K562 (cell line): ENCODE results near the gene EML1. TPM values are rescaled to one million over a fixed set of nuclear protein-coding genes. Genes with fewer than 3 reads are reported as not detected.

Experiments used
- ATAC-seq: fragments of 200-7000 bp; cut with Tn5 transposase; 3 replicates; pipeline ENCODE4 v1.9.1; 2020; ENCODE audit warnings: moderate library complexity
- BruUV-seq: library from RNA; stranded (reverse); fragments of 400-500 nt; replicated peaks from 2 replicates; lab custom pipeline; 2021; lab: Mats Ljungman, UMichigan
- CTCF ChIA-PET: fragments of 300-600 bp; formaldehyde crosslinking; extraction: SDS; loops from one replicate; lab custom pipeline; 2021; ENCODE audit warnings: low intra/inter-chr PET ratio; lab: Yijun Ruan, JAX
- POLR2A ChIA-PET: fragments of 300-600, 350-650 bp; sonication (Branson Sonifier 250); formaldehyde crosslinking; extraction: SDS; loops from one replicate; lab custom pipeline; 2021; ENCODE audit warnings: antibody characterized with exemption, inconsistent platforms; lab: Yijun Ruan, JAX
- DNase-seq, 4 experiments: peaks; one replicate each; pipeline versions ENCODE4 v3.0.0 to v3.0.0-alpha.2; 2011 to 2018; ENCODE audit warnings: low spot score in 3 of 4, mixed read lengths in 3 of 4; ENCODE audit errors: extremely low read depth in 1 of 4
- FAIRE-seq: peaks from 2 replicates; lab custom pipeline; 2011; peaks lifted over from hg19 to GRCh38; lab: Jason Lieb, UNC
- H2AFZ ChIP-seq: 2 replicates; pipeline ENCODE4 v1.6.0; 2011; ENCODE audit warnings: low read depth, low read length, control low read depth, inconsistent platforms
- H3K27ac ChIP-seq: fragments of 200-600 bp; 3 replicates; pipeline ENCODE4 v1.8.0; 2011; ENCODE audit warnings: low read depth, mild to moderate bottlenecking, control low read depth, inconsistent platforms, low read length, moderate library complexity, mixed read lengths; ENCODE audit errors: extremely low read depth
- H3K27me3 ChIP-seq, 2 experiments: fragments of 300-600 bp in 1 of 2; 2 replicates in 1 of 2; 3 replicates in 1 of 2; pipeline versions ENCODE4 v1.6.0 to v1.8.0; 2011; ENCODE audit warnings: inconsistent platforms in 2 of 2, low read length in 2 of 2, mild to moderate bottlenecking in 1 of 2, mixed read lengths in 1 of 2, moderate library complexity in 1 of 2; ENCODE audit not compliant: control insufficient read depth in 2 of 2, insufficient read depth in 2 of 2
- H3K36me3 ChIP-seq: fragments of 300-600 bp; 3 replicates; pipeline ENCODE4 v1.8.0; 2011; ENCODE audit warnings: mild to moderate bottlenecking, low read length, inconsistent platforms; ENCODE audit not compliant: control insufficient read depth, insufficient read depth
- H3K4me1 ChIP-seq, 2 experiments: fragments of 200-600 bp in 1 of 2; replicated peaks in 1 of 2; 2 replicates in 1 of 2; 3 replicates in 1 of 2; pipeline versions ENCODE4 v1.5.1 to v1.8.0; 2011; ENCODE audit warnings: inconsistent platforms in 2 of 2, low read length in 2 of 2, mild to moderate bottlenecking in 1 of 2, mixed read lengths in 1 of 2, moderate library complexity in 1 of 2; ENCODE audit not compliant: control insufficient read depth in 2 of 2, insufficient read depth in 2 of 2
- H3K4me2 ChIP-seq: 2 replicates; pipeline ENCODE4 v1.6.1; 2011; ENCODE audit warnings: low read length, control low read depth, inconsistent platforms, mixed read lengths; ENCODE audit not compliant: insufficient read depth
- H3K4me3 ChIP-seq: fragments of 200-600 bp; sonication (generic), shearing (Covaris generic); 2 replicates; pipeline ENCODE4 v1.5.1; 2016; ENCODE audit warnings: control low read depth, inconsistent platforms
- H3K79me2 ChIP-seq: fragments of 200-600 bp; 3 replicates; pipeline ENCODE4 v1.8.0; 2011; ENCODE audit warnings: low read length, inconsistent platforms; ENCODE audit not compliant: control insufficient read depth, insufficient read depth
- H3K9ac ChIP-seq, 2 experiments: 2 replicates each; pipeline versions ENCODE4 v1.6.0 to v1.6.1; 2011; ENCODE audit warnings: low read depth in 2 of 2, low read length in 2 of 2, control low read depth in 1 of 2, inconsistent platforms in 1 of 2, mild to moderate bottlenecking in 1 of 2, mixed read lengths in 1 of 2; ENCODE audit not compliant: insufficient read depth in 1 of 2
- H3K9me1 ChIP-seq: one replicate; pipeline ENCODE4 v1.6.0; 2011; ENCODE audit warnings: inconsistent platforms, mild to moderate bottlenecking, low read length, moderate library complexity; ENCODE audit not compliant: control insufficient read depth, insufficient read depth
- H3K9me3 ChIP-seq: replicated peaks from 2 replicates; pipeline ENCODE4 v1.5.1; 2011; ENCODE audit warnings: low read depth, low read length, inconsistent platforms; ENCODE audit not compliant: control insufficient read depth, insufficient read depth
- H4K20me1 ChIP-seq: replicated peaks from 2 replicates; pipeline ENCODE4 v1.6.1; 2011; ENCODE audit warnings: low read length, inconsistent platforms, mixed read lengths; ENCODE audit not compliant: control insufficient read depth, insufficient read depth
- CCNT2 ChIP-seq: IDR thresholded peaks from 2 replicates; pipeline ENCODE4 v1.6.1; 2011; ENCODE audit warnings: borderline replicate concordance, low read depth, mild to moderate bottlenecking, moderate library complexity, mixed read lengths, low read length; ENCODE audit not compliant: insufficient read length; ENCODE audit errors: extremely low read depth
- NUFIP1 ChIP-seq: fragments of 450-650 bp; IDR thresholded peaks from 2 replicates; pipeline ENCODE4 v1.6.1; 2018; ENCODE audit not compliant: partially characterized antibody
- WGBS: fragments of 100-300 bp; shearing (Covaris generic); methylation state at CpG from one replicate; pipeline ENCODE4 v1.1.6; 2016; ENCODE audit warnings: low coverage, mixed read lengths; ENCODE audit not compliant: insufficient coverage; ENCODE audit errors: missing lambda C conversion rate; 5-methylcytosine and 5-hydroxymethylcytosine counted together
- in situ Hi-C: fragments of 300-500 bp; cut with MboI; formaldehyde crosslinking; loops from 4 replicates; pipeline ENCODE4 v1.15.0; 2018; ENCODE audit warnings: inconsistent platforms, mixed read lengths
- intact Hi-C: fragments of 100-400 bp; cut with micrococcal nuclease; formaldehyde crosslinking; loops from 2 replicates; pipeline ENCODE4 v1.14.2; 2022
- polyA plus RNA-seq, 8 experiments: library from polyadenylated mRNA; depleted of rRNA in 4 of 8; stranded (reverse) in 5 of 8; unstranded in 3 of 8; fragments of >200 nt; fragmentation: Nextera tagmentation in 2 of 8; fragmentation: Illumina TruSeq in 1 of 8; extraction: Ambion mirVana in 2 of 8; extraction: Trizol in 1 of 8; gene quantifications; 2 replicates each; pipeline versions ENCODE4 v1.2.1 to v1.2.3, GENCODE V29; 2011 to 2014; ENCODE audit warnings: inconsistent platforms in 1 of 8, missing spikeins in 1 of 8
- total RNA-seq, 7 experiments: library from RNA; depleted of rRNA in 6 of 7; stranded (reverse); fragments of >200 nt in 6 of 7; fragmentation: Illumina TruSeq in 2 of 7; extraction: Trizol in 2 of 7; gene quantifications; 2 replicates each; pipeline versions ENCODE4 v1.2.1 to v1.2.3, GENCODE V29; 2011 to 2021; ENCODE audit warnings: low replicate concordance in 1 of 7
- TF ChIP-seq, protein P1 (sequence below), 2 experiments: fragments of 450-650 bp in 1 of 2; sonication (generic) in 1 of 2; formaldehyde crosslinking; conservative IDR thresholded peaks; 2 replicates each; pipeline versions ENCODE4 v1.4.0 to v1.8.1; 2020 to 2022; ENCODE audit warnings: mild to moderate bottlenecking in 1 of 2, missing genetic modification reagents in 1 of 2

Gene EML1
- total and polyA plus RNA-seq, 9 of the 15 experiments (the other 6 are each of a cell fraction or from before 2014, with no cell fraction given): 0.01 to 0.35 (median 0.07) TPM; not detected in 2

DNA sequence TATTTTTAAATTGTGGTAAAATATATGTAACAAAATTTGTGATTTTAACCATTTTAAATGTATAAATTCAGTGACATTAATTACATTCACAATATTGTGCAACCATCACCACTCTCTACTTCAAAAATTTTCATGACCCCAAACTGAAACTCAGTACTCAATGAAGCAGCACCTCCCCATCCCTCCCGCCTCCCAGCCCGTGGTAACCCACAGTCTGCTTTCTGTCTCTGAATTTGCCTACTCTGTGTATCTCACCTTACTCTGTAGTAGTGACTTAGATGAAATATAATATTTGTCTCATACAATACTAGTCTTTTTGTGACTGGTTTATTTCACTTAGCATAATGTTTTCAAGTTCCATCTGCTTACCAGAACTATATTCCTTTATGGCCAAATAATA lies 36.2 kb downstream of the EML1 start (continued):
- TF ChIP-seq NUFIP1: no peak
- TF ChIP-seq, protein P1, sequence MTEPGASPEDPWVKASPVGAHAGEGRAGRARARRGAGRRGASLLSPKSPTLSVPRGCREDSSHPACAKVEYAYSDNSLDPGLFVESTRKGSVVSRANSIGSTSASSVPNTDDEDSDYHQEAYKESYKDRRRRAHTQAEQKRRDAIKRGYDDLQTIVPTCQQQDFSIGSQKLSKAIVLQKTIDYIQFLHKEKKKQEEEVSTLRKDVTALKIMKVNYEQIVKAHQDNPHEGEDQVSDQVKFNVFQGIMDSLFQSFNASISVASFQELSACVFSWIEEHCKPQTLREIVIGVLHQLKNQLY (CRISPR knock-in tag; conservative IDR thresholded peaks at IDR 0.05): no peak

DNA sequence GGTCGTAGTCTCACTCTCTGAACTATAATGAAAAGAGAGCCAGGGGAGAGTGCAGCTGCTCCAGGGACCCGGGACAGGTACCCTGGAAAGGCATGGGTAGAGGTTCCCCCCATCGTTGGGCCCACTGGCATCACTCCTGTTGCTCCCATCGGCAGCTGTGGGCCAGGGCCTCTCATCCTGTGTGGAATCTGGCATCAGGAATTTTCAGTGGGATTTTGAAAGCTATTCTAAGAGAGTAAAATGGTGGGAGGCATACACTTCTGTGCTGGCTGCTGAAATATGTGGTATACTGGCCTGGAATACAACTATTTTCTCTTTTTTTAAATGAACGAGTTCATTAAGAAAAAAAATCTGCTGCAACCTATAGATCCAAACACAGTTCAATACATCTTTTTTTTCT lies 38.1 kb downstream of the EML1 start:
- no peak overlapping the region for H3K4me2 ChIP-seq
- peaks cover 2 to 9% of the 10 kb centered on the region in 2 experiments for H3K27me3 ChIP-seq
- no peak for ATAC-seq
- CTCF ChIA-PET: no interaction called here
- in situ Hi-C loops: no loop called here
- intact Hi-C loops: no loop called here
- no peaks in the 10 kb centered on the region for H3K36me3 ChIP-seq
- H3K9ac ChIP-seq: no peak overlapping the region
- H2AFZ ChIP-seq: no peak overlapping the region
- WGBS: 4% methylated on average over 5 of the region's 5 CpGs
- no peak overlapping the region for H3K27ac ChIP-seq
- no peak for DNase-seq
- H3K79me2 ChIP-seq: no peaks in the 10 kb centered on the region
- BruUV-seq: no TSS peak
- no peak for FAIRE-seq
- no peaks in the 10 kb centered on the region for H3K4me1 ChIP-seq
- no peaks in the 10 kb centered on the region for H4K20me1 ChIP-seq
- no peak for TF ChIP-seq CCNT2
- TF ChIP-seq, all 486 proteins: peak for 0
- POLR2A ChIA-PET: interaction anchor here (1.1 kb wide), 1 partner anchor 11 kb away, joined by 3 read pairs; no protein-coding TSS in a partner anchor
- Histone ChIP-seq H3K9me3 (no peaks in the 10 kb centered on the region), H3K4me3 (no peak overlapping the region), H3K9me1 (no peaks in the 10 kb centered on the region)
